DOHH2 (cell line): ENCODE measurements around the gene CD28.

Experiments used
- H3F3A ChIP-seq: fragments of 200-600 bp; sonication (generic), shearing (Covaris generic); 2 replicates; pipeline ENCODE4 v1.6.0; 2016; ENCODE audit warnings: antibody characterized with exemption, mild to moderate bottlenecking; ENCODE audit not compliant: control insufficient read depth, insufficient read depth
- H3K27ac ChIP-seq: fragments of 200-600 bp; sonication (generic); 2 replicates; pipeline ENCODE4 v1.5.1; 2014; ENCODE audit warnings: low read depth, mild to moderate bottlenecking, low read length, moderate library complexity
- H3K27me3 ChIP-seq: fragments of 200-600 bp; sonication (generic); 2 replicates; pipeline ENCODE4 v1.6.1; 2014; ENCODE audit warnings: mild to moderate bottlenecking, low read length, mixed read lengths; ENCODE audit not compliant: control insufficient read depth
- H3K36me3 ChIP-seq: fragments of 200-600 bp; sonication (generic); 2 replicates; pipeline ENCODE4 v1.6.1; 2014; ENCODE audit warnings: mild to moderate bottlenecking, low read length, moderate library complexity, mixed read lengths; ENCODE audit not compliant: control insufficient read depth
- H3K4me1 ChIP-seq: fragments of 200-600 bp; sonication (generic); 2 replicates; pipeline ENCODE4 v1.6.1; 2014; ENCODE audit warnings: mild to moderate bottlenecking, low read length, mixed read lengths; ENCODE audit not compliant: control insufficient read depth
- H3K4me2 ChIP-seq: fragments of 200-600 bp; sonication (generic); 2 replicates; pipeline ENCODE4 v1.6.0; 2014; ENCODE audit warnings: mild to moderate bottlenecking, low read length, moderate library complexity
- H3K4me3 ChIP-seq: fragments of 200-600 bp; sonication (generic); 2 replicates; pipeline ENCODE4 v1.5.1; 2014; ENCODE audit warnings: mild to moderate bottlenecking, low read length, mixed read lengths
- H3K79me2 ChIP-seq: fragments of 200-600 bp; sonication (generic); 2 replicates; pipeline ENCODE4 v1.6.1; 2014; ENCODE audit warnings: mild to moderate bottlenecking, low read length, mixed read lengths; ENCODE audit not compliant: control insufficient read depth
- H3K9me2 ChIP-seq: fragments of 200-600 bp; sonication (generic); replicated peaks from 2 replicates; pipeline ENCODE4 v1.6.1; 2014; ENCODE audit warnings: mild to moderate bottlenecking, low read length, mixed read lengths; ENCODE audit not compliant: control insufficient read depth
- H3K9me3 ChIP-seq: fragments of 200-600 bp; sonication (generic); 2 replicates; pipeline ENCODE4 v1.6.1; 2014; ENCODE audit warnings: antibody characterized with exemption, low read length, mixed read lengths; ENCODE audit not compliant: control insufficient read depth, insufficient read depth
- H4K20me1 ChIP-seq: fragments of 200-600 bp; sonication (generic); 2 replicates; pipeline ENCODE4 v1.6.0; 2014; ENCODE audit warnings: low read depth, mild to moderate bottlenecking, antibody characterized with exemption, low read length, moderate library complexity; ENCODE audit not compliant: control insufficient read depth, insufficient read depth
- CTCF ChIP-seq: fragments of 200-600 bp; sonication (generic); IDR thresholded peaks from one replicate; pipeline ENCODE4 v1.5.1; 2014; ENCODE audit warnings: antibody characterized with exemption, mild to moderate bottlenecking, low read depth, low read length; ENCODE audit not compliant: poor library complexity, severe bottlenecking
- EZH2phosphoT487 ChIP-seq: fragments of 200-600 bp; sonication (generic); IDR thresholded peaks from 2 replicates; pipeline ENCODE4 v1.6.1; 2017; ENCODE audit warnings: borderline replicate concordance, mild to moderate bottlenecking, antibody characterized with exemption, low read length, moderate library complexity, mixed read lengths

CD28 gene

DNA sequence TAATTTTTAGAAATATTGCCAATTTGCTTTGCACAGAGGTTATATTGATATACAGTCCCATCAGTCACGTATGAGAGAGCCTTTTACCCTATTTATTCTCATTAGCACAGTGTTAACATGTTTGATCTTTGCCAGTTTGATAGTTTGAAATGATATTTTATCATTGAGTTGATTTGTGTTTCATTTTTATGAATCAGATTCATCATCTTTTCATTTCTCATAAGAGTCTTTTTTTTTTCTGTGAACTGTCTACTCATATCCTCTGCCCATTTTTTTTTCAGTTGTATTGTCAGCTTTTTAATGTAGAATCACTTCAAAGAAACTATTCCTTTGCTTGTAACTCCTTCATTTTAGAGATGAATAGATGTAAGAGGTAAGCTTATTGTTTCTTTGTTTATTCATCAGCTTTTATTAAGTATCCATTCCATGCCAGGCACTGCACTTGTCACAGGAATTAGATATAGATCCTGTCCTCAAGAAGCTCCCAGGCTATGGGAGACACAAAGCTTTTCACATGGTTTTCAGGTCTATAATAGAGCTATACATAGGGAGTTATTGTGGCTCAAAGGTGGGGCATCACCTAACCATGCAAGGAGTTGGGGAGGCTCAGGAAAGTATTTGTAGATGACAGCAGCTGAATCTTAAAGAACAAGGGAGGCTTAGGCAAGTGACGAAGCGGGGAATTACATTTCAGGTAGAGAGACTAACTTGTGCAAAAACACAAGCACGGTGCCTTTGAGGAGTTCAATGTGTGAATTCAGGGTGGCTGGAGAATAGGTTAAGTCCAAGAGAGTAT is 42.1 kb downstream of the CD28 start:
- Histone ChIP-seq H3K36me3 (no peaks in the 10 kb centered on the region), H3K79me2 (no peaks in the 10 kb centered on the region), H3K4me1 (no peaks in the 10 kb centered on the region), H3K4me2 (no peak overlapping the region), H3K27me3 (peaks cover 5% of the 10 kb centered on the region), H3K9me3 (no peaks in the 10 kb centered on the region), H3K4me3 (no peak overlapping the region), H3K9me2 (no peaks in the 10 kb centered on the region), H3K27ac (no peak overlapping the region), H4K20me1 (no peaks in the 10 kb centered on the region), H3F3A (no peaks in the 10 kb centered on the region)
- TF ChIP-seq CTCF (no peak), EZH2phosphoT487 (no peak)

- H3K36me3 ChIP-seq, result no peaks in the 10 kb centered on the region
- no peaks in the 10 kb centered on the region for H3F3A ChIP-seq
- no peak overlapping the region for H3K4me3 ChIP-seq
- no peak overlapping the region for H3K4me2 ChIP-seq
- no peak for TF ChIP-seq CTCF
- no peak for TF ChIP-seq EZH2phosphoT487
- no peaks in the 10 kb centered on the region for H3K9me2 ChIP-seq
- no peaks in the 10 kb centered on the region for H3K4me1 ChIP-seq
- H3K27me3 ChIP-seq, result peaks cover 5% of the 10 kb centered on the region
- H4K20me1 ChIP-seq, result no peaks in the 10 kb centered on the region
- H3K79me2 ChIP-seq, result no peaks in the 10 kb centered on the region
- H3K27ac ChIP-seq, result no peak overlapping the region
- no peaks in the 10 kb centered on the region for H3K9me3 ChIP-seq
Observed at GRCh38 chr2:203750346-203751068, 44.1 kb downstream of the CD28 start.

DNA sequence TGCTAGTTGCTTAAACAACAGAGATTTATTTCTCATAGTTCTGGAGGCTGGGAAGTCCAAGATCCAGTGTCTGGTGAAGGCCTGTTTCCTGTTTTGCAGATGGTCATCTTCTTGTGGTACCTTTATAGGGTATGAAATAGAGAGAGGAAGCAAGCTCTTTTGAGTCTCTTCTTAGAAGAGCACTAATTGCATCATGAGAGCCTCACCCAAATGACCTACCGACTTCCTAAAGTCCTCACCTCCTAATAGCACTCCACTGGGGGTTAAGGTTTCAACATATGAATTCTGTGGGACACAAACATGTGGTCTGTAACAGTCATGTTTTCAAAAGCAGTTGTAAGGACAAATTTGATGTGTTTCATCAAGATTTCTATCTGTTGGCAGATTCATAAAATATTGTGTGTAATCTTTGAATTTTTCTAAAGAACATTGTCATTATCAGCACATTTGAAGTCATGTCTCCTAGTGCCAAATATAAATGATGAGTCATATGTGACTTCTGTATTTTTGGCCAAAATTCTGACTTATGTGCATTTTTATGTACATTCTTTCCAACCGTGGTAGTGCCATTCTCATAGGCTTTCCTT is 45.3 kb downstream of the CD28 start:
- no peaks in the 10 kb centered on the region for H3K4me1 ChIP-seq
- no peak for TF ChIP-seq CTCF
- TF ChIP-seq EZH2phosphoT487, result no peak
- no peaks in the 10 kb centered on the region for H3K9me2 ChIP-seq
- H3F3A ChIP-seq, result no peaks in the 10 kb centered on the region
- no peaks in the 10 kb centered on the region for H3K9me3 ChIP-seq
- no peak overlapping the region for H3K4me3 ChIP-seq
- peaks cover 5% of the 10 kb centered on the region for H3K27me3 ChIP-seq
- no peak overlapping the region for H3K27ac ChIP-seq
- H3K36me3 ChIP-seq, result no peaks in the 10 kb centered on the region
- H3K79me2 ChIP-seq, result no peaks in the 10 kb centered on the region
- no peaks in the 10 kb centered on the region for H4K20me1 ChIP-seq
- H3K4me2 ChIP-seq, result no peak overlapping the region
